Pancreas (tissue), 10 donors: Measurements from ENCODE around the gene PROB1. TPM values are rescaled to one million over a fixed set of nuclear protein-coding genes. Genes with fewer than 3 reads are reported as not detected.
A peak's percentile ranks its signal among the peaks of the same experiment; 100 is the strongest.

Source experiments
- ATAC-seq, 4 donors: fragments of 200-7000 bp; cut with Tn5 transposase; one replicate each; pipeline versions ENCODE4 v1.8.0 to v1.9.1; 2020; ENCODE audit warnings: mild to moderate bottlenecking in 4 of 4, moderate library complexity in 4 of 4
- DNase-seq, 6 donors: peaks; one replicate each; pipeline ENCODE4 v3.0.0-alpha.2; 2020
- FAIRE-seq: peaks from 2 replicates; lab custom pipeline; 2012; peaks lifted over from hg19 to GRCh38; lab: Jason Lieb, UNC
- H3K27ac ChIP-seq, 4 donors: fragments of 200-600 bp; sonication (generic); 1 replicate in 3 of 4; 2 replicates in 1 of 4; pipeline versions ENCODE4 v1.5.0 to v1.8.0; 2020
- H3K27me3 ChIP-seq, 4 donors: fragments of 200-600 bp; one replicate each; pipeline ENCODE4 v1.8.0; 2021
- H3K36me3 ChIP-seq, 3 donors: fragments of 200-600 bp; sonication (generic) in 1 of 3; one replicate each; pipeline versions ENCODE4 v1.5.0 to v1.8.0; 2020 to 2021
- H3K4me1 ChIP-seq, 3 donors: fragments of 200-600 bp; one replicate each; pipeline ENCODE4 v1.8.0; 2021
- H3K4me3 ChIP-seq, 4 donors: fragments of 200-600 bp; sonication (generic) in 2 of 4; one replicate each; pipeline versions ENCODE4 v1.5.0 to v1.8.0; 2020 to 2021
- H3K9me3 ChIP-seq, 4 donors: fragments of 200-600 bp; one replicate each; pipeline ENCODE4 v1.8.0; 2021
- WGBS, 2 donors: extraction: QIAGEN DNeasy Blood & Tissue Kit; methylation state at CpG; one replicate each; pipeline ENCODE4 v1.1.7; 2013; 5-methylcytosine and 5-hydroxymethylcytosine counted together
- intact Hi-C, 3 donors: fragments of 100-400 bp; cut with DNase I; formaldehyde crosslinking; loops; one replicate each; pipeline versions ENCODE4 v1.11.1 to v1.14.2; 2022
- polyA plus RNA-seq, 2 donors: library from polyadenylated mRNA; stranded (reverse); fragments of 200-250 nt; gene quantifications; one replicate each; pipeline ENCODE4 v1.2.3, GENCODE V29; 2013
- total RNA-seq, 6 donors: library from RNA; stranded (reverse); fragmentation: NEBNext Ultra II Directional in 4 of 6; extraction: Animal tissue kit (Norgen Biotek cat#: 25700) in 4 of 6; gene quantifications; one replicate each; pipeline versions ENCODE4 v1.2.1 to v1.2.4, GENCODE V29; 2021 to 2023
- TF ChIP-seq, protein P1 (sequence below), 4 donors: fragments of 200-600 bp; sonication (generic) in 3 of 4; IDR thresholded peaks; one replicate each; pipeline versions ENCODE4 v1.5.0 to v1.8.0; 2021; ENCODE audit warnings: antibody characterized with exemption in 4 of 4
- donor health status: healthy with polysubstance abuse.
- donor health status: DM: no; HTN: no; CAD: no; lungs with moderate emphysema.
- donor health status: DM: no; HTN: no; CAD: no.
- donor health status: control.
- donor health status: control.
- donor health status: Bipolar disorder and iron deficiency.
- donor health status: DM: yes; HTN: yes; CAD: no.
- donor health status: DM: no; HTN: no; CAD: no.
- donor health status: DM: no; HTN: no; CAD: no.
- donor health status: DM: yes; HTN: yes; CAD: no.

Gene PROB1
- total and polyA plus RNA-seq, 8 donors, result 0.19 to 0.38 (median 0.34) TPM

DNA sequence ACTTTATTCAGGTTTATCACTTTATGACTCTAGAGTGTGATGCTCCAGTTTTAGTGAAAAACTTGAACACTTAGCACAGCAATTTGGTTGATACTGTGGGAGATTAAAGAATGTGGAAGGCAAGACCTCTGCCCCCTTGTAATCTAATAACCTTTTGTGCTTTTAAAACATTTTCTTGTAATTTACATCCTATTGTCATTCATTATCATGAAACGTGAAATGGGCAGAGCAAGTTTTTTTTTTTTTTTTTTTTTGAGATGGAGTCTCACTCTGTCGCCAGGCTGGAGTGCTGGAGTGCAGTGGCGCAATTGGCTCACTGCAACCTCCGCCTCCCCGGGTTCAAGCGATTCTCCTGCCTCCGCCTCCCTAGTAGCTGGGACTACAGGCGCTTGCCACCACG lies 51.4 kb downstream of the PROB1 start:
- Histone ChIP-seq H3K36me3 (no peaks in the 10 kb centered on the region), H3K27ac (no peak overlapping the region), H3K4me3 (peak overlapping the region in 2 of 4 donors; percentile 71 to 86), H3K27me3 (no peaks in the 10 kb centered on the region), H3K9me3 (no peaks in the 10 kb centered on the region), H3K4me1 (peaks cover 0 to 22% (median 20%) of the 10 kb centered on the region in 3 donors)
- FAIRE-seq (no peak), ATAC-seq (no peak), DNase-seq (no peak)
- TF ChIP-seq, protein P1, sequence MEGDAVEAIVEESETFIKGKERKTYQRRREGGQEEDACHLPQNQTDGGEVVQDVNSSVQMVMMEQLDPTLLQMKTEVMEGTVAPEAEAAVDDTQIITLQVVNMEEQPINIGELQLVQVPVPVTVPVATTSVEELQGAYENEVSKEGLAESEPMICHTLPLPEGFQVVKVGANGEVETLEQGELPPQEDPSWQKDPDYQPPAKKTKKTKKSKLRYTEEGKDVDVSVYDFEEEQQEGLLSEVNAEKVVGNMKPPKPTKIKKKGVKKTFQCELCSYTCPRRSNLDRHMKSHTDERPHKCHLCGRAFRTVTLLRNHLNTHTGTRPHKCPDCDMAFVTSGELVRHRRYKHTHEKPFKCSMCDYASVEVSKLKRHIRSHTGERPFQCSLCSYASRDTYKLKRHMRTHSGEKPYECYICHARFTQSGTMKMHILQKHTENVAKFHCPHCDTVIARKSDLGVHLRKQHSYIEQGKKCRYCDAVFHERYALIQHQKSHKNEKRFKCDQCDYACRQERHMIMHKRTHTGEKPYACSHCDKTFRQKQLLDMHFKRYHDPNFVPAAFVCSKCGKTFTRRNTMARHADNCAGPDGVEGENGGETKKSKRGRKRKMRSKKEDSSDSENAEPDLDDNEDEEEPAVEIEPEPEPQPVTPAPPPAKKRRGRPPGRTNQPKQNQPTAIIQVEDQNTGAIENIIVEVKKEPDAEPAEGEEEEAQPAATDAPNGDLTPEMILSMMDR (IDR thresholded peaks at IDR 0.05), result no peak
- intact Hi-C loops, result no loop called here
- WGBS, 2 donors, result 75 to 84% methylated on average over 9 of the region's 9 CpGs

DNA sequence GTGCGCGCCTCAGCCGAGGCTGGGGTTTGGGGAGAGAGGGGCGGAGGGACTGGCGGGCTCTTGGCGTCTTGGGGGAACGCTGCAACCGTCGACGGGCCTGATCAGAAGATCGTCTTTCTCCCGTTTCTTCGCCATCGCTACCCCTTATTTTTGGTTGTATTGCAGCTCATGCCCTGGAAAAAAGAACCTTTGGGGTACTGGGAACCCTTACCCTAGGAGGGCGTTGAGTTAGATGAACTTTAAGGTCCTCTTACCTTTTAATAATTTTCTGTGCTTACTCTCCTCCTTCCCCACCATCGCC lies 52.5 kb downstream of the PROB1 start:
- no peaks in the 10 kb centered on the region for H3K27me3 ChIP-seq
- ATAC-seq (no peak), FAIRE-seq (no peak), DNase-seq (no peak)
- intact Hi-C loops, result no loop called here
- H3K4me3 ChIP-seq, result peak overlapping the region; percentile 71 to 86 (median 76)
- 0 to 1% methylated on average over 16 of the region's 16 CpGs for WGBS, 2 donors
- TF ChIP-seq, protein P1 (IDR thresholded peaks at IDR 0.05), result no peak
- H3K9me3 ChIP-seq, result no peaks in the 10 kb centered on the region
- peaks cover 0 to 22% (median 20%) of the 10 kb centered on the region in 3 donors for H3K4me1 ChIP-seq
- H3K36me3 ChIP-seq, result no peaks in the 10 kb centered on the region
- peak overlapping the region; percentile 92 to 98 (median 96) for H3K27ac ChIP-seq

DNA sequence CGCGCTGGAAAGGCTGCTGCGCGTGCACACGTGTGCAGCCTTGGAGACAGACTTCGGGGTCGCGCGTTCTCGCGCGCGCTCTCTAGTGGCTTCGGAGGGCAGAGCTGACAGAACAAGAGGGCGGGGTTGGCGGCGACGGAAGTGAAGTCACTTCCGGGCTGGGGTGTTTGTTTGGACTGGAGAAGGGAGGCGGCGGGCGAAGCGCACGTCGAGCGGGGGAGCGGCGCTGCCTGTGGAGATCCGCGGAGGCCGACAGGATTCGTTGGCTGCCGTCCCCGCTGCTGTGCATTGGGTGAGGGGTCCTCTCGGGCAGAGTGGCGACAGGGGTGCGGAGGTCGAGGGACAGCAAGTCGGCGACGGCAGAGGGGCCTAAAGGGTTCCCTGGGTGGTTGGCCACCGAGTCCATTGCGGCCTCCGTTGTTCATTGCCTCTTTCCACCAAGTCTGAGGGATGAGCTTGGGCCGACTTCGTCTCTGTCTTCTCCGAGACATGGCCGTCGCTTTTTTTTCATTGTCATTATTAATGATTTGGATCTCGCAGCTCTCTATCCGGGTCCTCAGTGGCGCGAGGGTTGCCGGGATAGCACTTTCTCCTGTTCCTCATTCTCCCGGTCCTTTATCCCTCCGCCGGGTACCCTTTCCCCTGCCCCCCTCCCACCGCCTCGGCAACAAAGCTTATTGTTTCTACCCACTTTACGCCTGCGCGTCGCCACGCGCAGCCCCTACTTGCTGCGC lies 53.0 kb downstream of the PROB1 start, which contains the start of gene PAIP2:
Gene PAIP2, plus strand, starts transcription at position 166 of the 734 bp plus-strand sequence. CDS start 21,931 bp downstream, outside the sequence.
- Histone ChIP-seq H3K36me3 (no peaks in the 10 kb centered on the region), H3K9me3 (no peaks in the 10 kb centered on the region), H3K4me3 (peak within 1 kb of the TSS; percentile 71 to 86 (median 76)), H3K27ac (peak within 1 kb of the TSS; percentile 92 to 98 (median 96)), H3K27me3 (no peaks in the 10 kb centered on the region), H3K4me1 (peaks cover 0 to 22% (median 20%) of the 10 kb centered on the region in 3 donors)
- TF ChIP-seq, protein P1 (IDR thresholded peaks at IDR 0.05), result peak; percentile 47 to 71 (median 59)
- ATAC-seq (peak; percentile 96 to 99 (median 98)), FAIRE-seq (no peak), DNase-seq (peak; percentile 95 to 99 (median 97))
- intact Hi-C loops, result no loop called here
- WGBS, 2 donors, result 0% methylated on average over 64 to 66 of the region's 66 CpGs

DNA sequence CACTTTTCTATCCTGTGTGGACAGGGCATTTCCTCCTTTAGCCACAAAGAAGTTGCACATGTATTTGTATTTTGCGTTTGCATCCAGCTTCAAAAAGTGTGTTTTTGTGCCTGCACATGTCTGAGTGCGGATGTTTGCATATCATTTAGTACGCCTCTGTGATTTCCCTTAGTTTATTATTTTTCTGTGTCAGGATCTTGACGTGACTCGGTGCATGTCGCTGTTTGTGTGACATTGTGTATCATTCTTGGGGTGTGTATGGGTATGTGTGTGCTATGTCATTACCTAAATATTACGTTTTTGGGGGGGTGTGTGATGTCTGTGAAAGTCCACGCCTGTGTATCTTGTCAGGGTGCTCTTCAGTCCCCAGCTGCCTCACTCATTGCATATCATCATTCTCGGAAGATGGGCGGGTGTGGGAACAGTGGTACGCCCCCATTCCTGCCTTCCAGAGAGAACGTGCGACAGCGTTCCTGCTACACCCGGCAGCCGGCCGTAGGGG lies 53.7 kb downstream of the PROB1 start:
- Histone ChIP-seq H3K4me3 (peak overlapping the region in 3 of 4 donors; percentile 71 to 86 (median 75)), H3K4me1 (peaks cover 0 to 22% (median 20%) of the 10 kb centered on the region in 3 donors), H3K36me3 (no peaks in the 10 kb centered on the region), H3K27me3 (no peaks in the 10 kb centered on the region), H3K9me3 (no peaks in the 10 kb centered on the region), H3K27ac (peak overlapping the region in 2 of 4 donors; percentile 98)
- 1% methylated on average over 17 of the region's 17 CpGs for WGBS, 2 donors
- TF ChIP-seq, protein P1 (IDR thresholded peaks at IDR 0.05), result no peak
- no peak for FAIRE-seq
- DNase-seq, result no peak
- intact Hi-C loops, result no loop called here
- peak in 1 of 4 donors; percentile 4 for ATAC-seq

Other genes with a start within 250 kb of the PROB1 start
- 10 to 100 TPM; 38.6 to 68.2 (median 54.6) TPM for gene SIL1, start 196.7 kb downstream of the PROB1 start, total RNA-seq
- gene SIL1, start 196.7 kb downstream of the PROB1 start, polyA plus RNA-seq, result 100 to 1,000 TPM in 1 of 2 donors, 10 to 100 TPM in 1; 54.8 to 119 TPM
- gene MATR3, start 101.4 kb downstream of the PROB1 start, total RNA-seq, result 100 to 1,000 TPM in 1 of 6 donors, 10 to 100 TPM in 5; 52.5 to 101 (median 77.6) TPM
- gene MATR3, start 101.4 kb downstream of the PROB1 start, polyA plus RNA-seq, result 100 to 1,000 TPM in 1 of 2 donors, 10 to 100 TPM in 1; 47.0 to 104 TPM
- 10 to 100 TPM; 18.2 to 33.7 (median 27.3) TPM for gene PAIP2, start 53.2 kb downstream of the PROB1 start, total RNA-seq
- gene PAIP2, start 53.2 kb downstream of the PROB1 start, polyA plus RNA-seq, result 10 to 100 TPM; 23.8 to 57.4 TPM
- gene SLC23A1, start 11.8 kb downstream of the PROB1 start, total RNA-seq, result 1 to 10 TPM in 4 of 6 donors, under 1 TPM in 2; 0.49 to 1.6 (median 1.2) TPM
- 1 to 10 TPM; 1.7 to 2.1 TPM for gene SLC23A1, start 11.8 kb downstream of the PROB1 start, polyA plus RNA-seq
- 10 to 100 TPM in 1 of 6 donors, under 1 TPM in 3, not detected in 2; 0.28 to 11.6 (median 0.71) TPM for gene MZB1, start 5.2 kb downstream of the PROB1 start, total RNA-seq
- under 1 TPM in 1 of 2 donors, not detected in 1; 0.28 TPM for gene MZB1, start 5.2 kb downstream of the PROB1 start, polyA plus RNA-seq
- 1 to 10 TPM; 1.8 to 3.5 (median 3.1) TPM for gene SPATA24, start 9.0 kb upstream of the PROB1 start, total RNA-seq
- gene SPATA24, start 9.0 kb upstream of the PROB1 start, polyA plus RNA-seq, result 1 to 10 TPM; 4.6 to 9.8 TPM
- 1 to 10 TPM; 1.1 to 5.8 (median 1.9) TPM for gene DNAJC18, start 44.4 kb upstream of the PROB1 start, total RNA-seq
- 1 to 10 TPM; 1.6 to 5.1 TPM for gene DNAJC18, start 44.4 kb upstream of the PROB1 start, polyA plus RNA-seq
- 1 to 10 TPM; 1.0 to 4.3 (median 2.1) TPM for gene ECSCR, start 67.6 kb upstream of the PROB1 start, total RNA-seq
- 1 to 10 TPM; 5.1 to 8.3 TPM for gene ECSCR, start 67.6 kb upstream of the PROB1 start, polyA plus RNA-seq
- not detected for gene SMIM33, start 75.9 kb upstream of the PROB1 start, total RNA-seq
- gene SMIM33, start 75.9 kb upstream of the PROB1 start, polyA plus RNA-seq, result not detected
- gene STING1, start 87.7 kb upstream of the PROB1 start, total RNA-seq, result 10 to 100 TPM in 2 of 6 donors, 1 to 10 TPM in 4; 3.1 to 19.7 (median 6.3) TPM
- gene STING1, start 87.7 kb upstream of the PROB1 start, polyA plus RNA-seq, result 10 to 100 TPM in 1 of 2 donors, 1 to 10 TPM in 1; 9.3 to 19.2 TPM
- gene UBE2D2, start 166.2 kb upstream of the PROB1 start, total RNA-seq, result 10 to 100 TPM; 36.5 to 59.3 (median 47.0) TPM
- 10 to 100 TPM; 38.8 to 47.7 TPM for gene UBE2D2, start 166.2 kb upstream of the PROB1 start, polyA plus RNA-seq